Endodermal cell (in vitro differentiated cells): ENCODE data around the gene ACOX3. TPM values are rescaled to one million over a fixed set of nuclear protein-coding genes. Genes with fewer than 3 reads are reported as not detected.
A peak's percentile ranks its signal among the peaks of the same experiment; 100 is the strongest.

Source experiments
- DNase-seq: peaks from one replicate; pipeline ENCODE4 v3.0.0-alpha.2; 2017
- H3K27ac ChIP-seq: 2 replicates; pipeline ENCODE4 v1.5.1; 2013; ENCODE audit warnings: mild to moderate bottlenecking, low read depth, low read length, moderate library complexity
- H3K27me3 ChIP-seq: 2 replicates; pipeline ENCODE4 v1.6.1; 2013; ENCODE audit warnings: mild to moderate bottlenecking, low read length, moderate library complexity; ENCODE audit not compliant: insufficient read depth, control insufficient read depth, poor library complexity, severe bottlenecking
- H3K36me3 ChIP-seq: 2 replicates; pipeline ENCODE4 v1.7.0; 2013; ENCODE audit warnings: mild to moderate bottlenecking, low read length, moderate library complexity; ENCODE audit not compliant: control insufficient read depth, insufficient read depth
- H3K4me1 ChIP-seq: one replicate; pipeline ENCODE4 v1.7.0; 2013; ENCODE audit warnings: low read length; ENCODE audit not compliant: control insufficient read depth, insufficient read depth
- H3K4me3 ChIP-seq: 2 replicates; pipeline ENCODE4 v1.5.1; 2013; ENCODE audit warnings: mild to moderate bottlenecking, low read length, moderate library complexity
- H3K9ac ChIP-seq: 2 replicates; pipeline ENCODE4 v1.6.1; 2013; ENCODE audit warnings: mild to moderate bottlenecking, low read length, moderate library complexity; ENCODE audit not compliant: poor library complexity, severe bottlenecking; ENCODE audit errors: extremely low read depth
- H3K9me3 ChIP-seq: 2 replicates; pipeline ENCODE4 v1.6.1; 2013; ENCODE audit warnings: mild to moderate bottlenecking, low read length, moderate library complexity; ENCODE audit not compliant: control insufficient read depth
- H3K27ac Mint-ChIP-seq: 2 replicates; pipeline ENCODE4 v1.8.0; 2020; ENCODE audit warnings: mixed read lengths
- H3K27me3 Mint-ChIP-seq: 2 replicates; pipeline ENCODE4 v1.8.0; 2021; ENCODE audit warnings: mild to moderate bottlenecking, mixed read lengths; ENCODE audit not compliant: insufficient read depth
- H3K36me3 Mint-ChIP-seq: 2 replicates; pipeline ENCODE4 v1.8.0; 2020; ENCODE audit warnings: low read depth, mixed read lengths
- H3K4me1 Mint-ChIP-seq: 2 replicates; pipeline ENCODE4 v1.8.0; 2020; ENCODE audit warnings: mixed read lengths
- H3K4me3 Mint-ChIP-seq: 2 replicates; pipeline ENCODE4 v1.8.0; 2020; ENCODE audit warnings: mild to moderate bottlenecking, moderate library complexity, mixed read lengths
- H3K9me3 Mint-ChIP-seq: 2 replicates; pipeline ENCODE4 v1.8.0; 2020; ENCODE audit warnings: mild to moderate bottlenecking, mixed read lengths
- WGBS, 2 experiments: methylation state at CpG; one replicate each; pipeline versions ENCODE4 v1.1.5 to v1.1.7; 2013; ENCODE audit warnings: missing lambda C conversion rate in 2 of 2, mixed read lengths in 1 of 2; ENCODE audit not compliant: insufficient coverage in 1 of 2, insufficient read length in 1 of 2; 5-methylcytosine and 5-hydroxymethylcytosine counted together
- total RNA-seq, 2 donors: library from RNA; stranded (reverse); fragmentation: NEBNext Ultra II Directional in 1 of 2; extraction: Animal tissue kit (Norgen Biotek cat#: 25700) in 1 of 2; gene quantifications; 2 replicates in 1 of 2; 3 replicates in 1 of 2; pipeline ENCODE4 v1.2.1, GENCODE V29; 2021
- TF ChIP-seq, protein P1 (sequence below): fragments of 200-600 bp; sonication (generic); conservative IDR thresholded peaks from 2 replicates; pipeline ENCODE4 v1.5.0; 2021; ENCODE audit warnings: antibody characterized with exemption, mild to moderate bottlenecking

Gene ACOX3
- total RNA-seq, 2 donors from 2014 or later, result 55.1 to 146 TPM

DNA sequence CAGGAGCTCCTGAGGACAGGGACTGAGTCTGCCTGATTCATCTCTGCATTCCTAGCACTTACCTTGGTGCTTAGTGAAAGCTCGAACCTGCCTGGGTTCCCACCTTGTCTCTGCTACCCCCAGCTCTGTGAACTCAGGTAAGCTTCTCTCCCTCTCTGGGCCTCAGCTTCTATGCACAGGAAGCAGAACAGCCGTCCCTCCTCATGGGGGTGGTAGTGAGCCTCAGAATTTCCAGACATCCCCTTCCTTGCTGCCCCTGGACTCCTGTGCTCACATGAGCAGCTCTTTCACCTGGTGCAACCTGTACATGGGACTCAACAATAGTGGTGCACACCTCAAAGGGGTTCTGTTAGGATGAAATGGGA, 120.2 kb downstream of the ACOX3 start:
- 77% methylated on average over 2 of the region's 2 CpGs; no CpG with 5 or more reads in 1 of the 2 experiments for WGBS, 2 experiments
- Histone ChIP-seq H3K4me1 (peaks cover 10% of the 10 kb centered on the region), H3K9me3 (no peaks in the 10 kb centered on the region), H3K36me3 (no peaks in the 10 kb centered on the region), H3K27me3 (no peaks in the 10 kb centered on the region), H3K27ac (no peak overlapping the region), H3K4me3 (no peak overlapping the region), H3K9ac (no peak overlapping the region)
- Mint-ChIP-seq H3K36me3 (no peaks in the 10 kb centered on the region), H3K9me3 (peaks cover 6% of the 10 kb centered on the region), H3K4me1 (peaks cover 9% of the 10 kb centered on the region), H3K4me3 (no peak overlapping the region), H3K27ac (no peak overlapping the region), H3K27me3 (peaks cover 4% of the 10 kb centered on the region)
- peak; percentile 78 for DNase-seq
- TF ChIP-seq, protein P1, sequence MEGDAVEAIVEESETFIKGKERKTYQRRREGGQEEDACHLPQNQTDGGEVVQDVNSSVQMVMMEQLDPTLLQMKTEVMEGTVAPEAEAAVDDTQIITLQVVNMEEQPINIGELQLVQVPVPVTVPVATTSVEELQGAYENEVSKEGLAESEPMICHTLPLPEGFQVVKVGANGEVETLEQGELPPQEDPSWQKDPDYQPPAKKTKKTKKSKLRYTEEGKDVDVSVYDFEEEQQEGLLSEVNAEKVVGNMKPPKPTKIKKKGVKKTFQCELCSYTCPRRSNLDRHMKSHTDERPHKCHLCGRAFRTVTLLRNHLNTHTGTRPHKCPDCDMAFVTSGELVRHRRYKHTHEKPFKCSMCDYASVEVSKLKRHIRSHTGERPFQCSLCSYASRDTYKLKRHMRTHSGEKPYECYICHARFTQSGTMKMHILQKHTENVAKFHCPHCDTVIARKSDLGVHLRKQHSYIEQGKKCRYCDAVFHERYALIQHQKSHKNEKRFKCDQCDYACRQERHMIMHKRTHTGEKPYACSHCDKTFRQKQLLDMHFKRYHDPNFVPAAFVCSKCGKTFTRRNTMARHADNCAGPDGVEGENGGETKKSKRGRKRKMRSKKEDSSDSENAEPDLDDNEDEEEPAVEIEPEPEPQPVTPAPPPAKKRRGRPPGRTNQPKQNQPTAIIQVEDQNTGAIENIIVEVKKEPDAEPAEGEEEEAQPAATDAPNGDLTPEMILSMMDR, result peak; percentile 71

GRCh38 chr4:8319731-8320385, 120.7 kb downstream of the ACOX3 start:
- Histone ChIP-seq H3K9me3 (no peaks in the 10 kb centered on the region), H3K9ac (no peak overlapping the region), H3K36me3 (no peaks in the 10 kb centered on the region), H3K4me1 (peaks cover 12% of the 10 kb centered on the region), H3K27ac (no peak overlapping the region), H3K27me3 (no peaks in the 10 kb centered on the region), H3K4me3 (no peak overlapping the region)
- TF ChIP-seq, protein P1, result no peak
- Mint-ChIP-seq H3K9me3 (peaks cover 6% of the 10 kb centered on the region), H3K27me3 (peaks cover 4% of the 10 kb centered on the region), H3K4me1 (peaks cover 10% of the 10 kb centered on the region), H3K4me3 (no peak overlapping the region), H3K27ac (no peak overlapping the region), H3K36me3 (no peaks in the 10 kb centered on the region)
- peak; percentile 21 for DNase-seq
- WGBS, 2 experiments, result 94% methylated on average over 7 to 13 of the region's 13 CpGs

- 93 to 95% methylated on average over 5 to 6 of the region's 6 CpGs for WGBS, 2 experiments
- H3K36me3 Mint-ChIP-seq, result no peaks in the 10 kb centered on the region
- peaks cover 3% of the 10 kb centered on the region for H3K9me3 Mint-ChIP-seq
- H3K27me3 Mint-ChIP-seq, result peaks cover 3% of the 10 kb centered on the region
- TF ChIP-seq, protein P1, result no peak
- H3K9me3 ChIP-seq, result no peaks in the 10 kb centered on the region
- H3K27ac Mint-ChIP-seq, result no peak overlapping the region
- H3K27me3 ChIP-seq, result no peaks in the 10 kb centered on the region
- H3K4me3 ChIP-seq, result no peak overlapping the region
- DNase-seq, result peak; percentile 29
- H3K27ac ChIP-seq, result no peak overlapping the region
- H3K4me3 Mint-ChIP-seq, result no peak overlapping the region
- H3K9ac ChIP-seq, result no peak overlapping the region
- peaks cover 12% of the 10 kb centered on the region for H3K4me1 ChIP-seq
- no peaks in the 10 kb centered on the region for H3K36me3 ChIP-seq
- peaks cover 10% of the 10 kb centered on the region for H3K4me1 Mint-ChIP-seq
These were observed 121.5 kb downstream of the ACOX3 start for GRCh38 chr4:8319061-8319460.
